HG02970 (cell line): ENCODE data around the gene CSRP1.

Experiments
- ATAC-seq: cut with Tn5 transposase; IDR thresholded peaks from one replicate; pipeline ENCODE4 v1.9.1; 2021; ENCODE audit warnings: mild to moderate bottlenecking, moderate library complexity, moderate number of reproducible peaks; ENCODE audit not compliant: unreplicated experiment, low FRiP score

Gene CSRP1

DNA sequence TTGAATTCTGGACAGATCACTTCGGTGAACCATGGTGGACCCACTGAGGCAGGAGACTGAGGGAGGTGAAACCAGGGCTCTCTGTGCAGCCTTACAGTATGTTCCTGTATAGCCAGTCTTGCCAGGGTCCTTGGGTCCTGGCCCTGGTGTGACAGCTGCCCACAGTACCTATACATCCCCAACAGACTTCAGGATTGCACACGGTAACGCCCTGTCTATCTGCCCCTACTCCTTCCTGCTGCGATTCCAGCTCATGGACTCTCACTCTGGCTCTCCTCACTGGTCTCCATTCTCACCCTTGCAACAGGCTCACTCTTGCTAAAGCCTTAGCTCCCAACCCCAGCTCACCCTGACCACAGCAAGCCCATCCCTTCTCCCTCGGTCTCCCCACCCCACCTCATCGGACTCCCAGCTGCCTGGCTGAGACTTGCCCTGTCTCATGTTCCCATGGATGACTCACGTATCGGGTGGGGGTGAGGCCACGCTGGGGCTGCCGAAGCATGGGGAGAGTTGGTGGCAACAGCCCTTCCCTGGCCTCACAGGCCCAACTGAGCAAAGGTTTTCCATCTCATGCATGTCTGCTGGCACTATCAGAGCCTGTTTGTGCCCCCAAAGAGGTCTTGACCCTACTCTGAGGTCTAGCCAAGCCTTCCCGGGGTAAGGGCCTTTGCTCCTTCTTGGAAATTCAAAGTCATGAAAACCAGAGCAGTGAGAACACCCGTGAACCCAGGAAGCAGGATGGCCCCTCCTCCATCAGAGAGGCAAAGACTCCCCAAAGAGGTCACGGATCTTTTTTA is 45.1 kb downstream of the CSRP1 start:
- ATAC-seq, result no peak

DNA sequence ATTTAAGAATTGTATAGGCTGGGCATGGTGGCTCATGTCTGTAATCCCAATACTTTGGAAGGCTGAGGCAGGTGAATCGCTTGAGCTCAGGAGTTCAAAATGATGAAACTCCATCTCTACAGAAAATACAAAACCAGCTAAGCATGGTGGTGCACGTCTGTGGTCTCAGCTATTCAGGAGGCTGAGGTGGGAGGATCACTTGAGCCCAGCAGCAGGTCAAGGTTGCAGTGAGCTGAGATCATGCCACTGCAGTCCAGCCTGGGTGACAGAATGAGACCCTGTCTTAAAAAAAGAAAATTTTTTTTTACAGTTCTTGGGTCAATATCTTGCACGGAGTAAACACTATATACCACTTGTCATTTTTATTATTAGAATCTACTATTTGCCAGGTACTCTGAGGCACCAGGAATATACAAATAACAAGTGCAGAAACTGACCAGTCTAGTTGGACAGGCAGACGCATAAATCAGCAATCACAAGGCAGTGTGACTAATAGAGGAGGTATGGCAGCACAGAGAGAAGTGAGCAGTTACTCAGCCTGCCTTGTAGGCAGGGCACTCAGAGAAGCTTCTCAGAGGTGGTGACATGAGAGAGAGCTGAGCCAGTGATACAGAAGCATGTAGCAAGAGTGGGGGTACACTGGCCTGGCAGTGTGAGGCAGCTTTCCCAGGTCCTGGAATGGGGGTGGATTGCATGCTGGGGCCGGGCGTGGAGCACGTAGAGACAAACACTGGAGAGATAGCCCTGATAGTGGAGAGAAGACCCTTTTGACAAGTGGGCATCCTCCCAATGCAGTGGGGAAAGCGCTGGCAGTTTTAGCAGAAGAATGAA is 45.9 kb downstream of the CSRP1 start:
- no peak for ATAC-seq

DNA sequence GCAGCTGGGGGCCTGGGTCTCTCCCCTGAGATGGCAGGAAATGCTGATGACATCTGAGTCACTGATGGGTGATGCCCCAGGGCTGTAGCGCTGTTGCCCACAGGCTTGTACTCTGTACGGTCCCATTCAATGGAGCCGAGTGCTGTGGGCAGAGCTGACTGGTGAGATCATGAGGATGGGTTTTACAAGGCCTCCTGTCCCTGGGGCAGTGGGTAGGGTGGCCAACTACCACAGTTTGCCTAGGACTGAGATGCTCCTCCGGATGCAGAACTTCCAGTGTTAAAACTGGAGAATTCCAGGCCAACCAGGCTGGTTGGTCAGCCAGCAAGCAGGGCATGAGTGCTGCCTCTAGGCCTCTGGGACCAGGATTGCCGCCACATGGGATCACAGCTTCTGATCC is 47.1 kb downstream of the CSRP1 start:
- ATAC-seq, result no peak

DNA sequence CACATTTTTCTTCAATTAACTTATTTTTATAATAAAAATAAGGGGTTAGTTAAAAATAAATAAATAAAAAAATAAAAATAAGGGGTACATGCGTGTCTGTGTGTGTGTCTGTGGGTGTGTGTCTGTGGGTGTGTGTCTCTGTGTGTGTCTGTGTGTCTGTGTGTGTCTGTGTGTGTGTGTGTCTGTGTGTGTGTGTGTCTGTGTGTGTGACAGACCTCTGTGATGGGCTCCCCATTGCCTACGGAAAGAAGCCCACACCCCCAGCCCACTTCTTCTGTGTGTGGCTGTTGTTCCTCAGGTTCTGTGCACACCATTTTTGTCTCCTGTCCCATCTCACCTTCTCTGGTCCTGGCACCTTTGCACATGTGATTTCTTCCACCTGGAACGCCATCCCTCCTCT is 47.9 kb downstream of the CSRP1 start:
- ATAC-seq, result no peak

DNA sequence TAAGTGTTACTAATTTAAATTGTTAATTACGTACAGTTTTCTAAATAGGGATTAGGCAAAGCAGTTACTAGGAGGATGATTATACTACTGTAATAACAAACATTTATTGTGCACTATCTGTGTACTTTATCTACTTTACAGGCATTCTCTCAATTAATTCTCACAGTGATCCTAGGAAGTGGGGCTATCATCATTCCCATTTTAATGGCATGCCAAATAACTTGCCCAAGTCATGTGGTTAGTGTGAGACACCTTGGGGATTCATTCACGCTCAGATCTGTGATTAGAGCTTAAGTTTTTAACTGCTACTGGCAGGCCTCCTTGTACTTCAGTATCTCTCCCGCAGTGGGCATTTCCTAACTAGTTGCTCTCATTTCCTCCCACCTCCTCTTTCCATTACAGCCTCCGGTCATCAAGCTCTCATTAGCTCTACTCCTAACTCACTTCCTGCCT is 49.4 kb downstream of the CSRP1 start:
- ATAC-seq, result no peak

DNA sequence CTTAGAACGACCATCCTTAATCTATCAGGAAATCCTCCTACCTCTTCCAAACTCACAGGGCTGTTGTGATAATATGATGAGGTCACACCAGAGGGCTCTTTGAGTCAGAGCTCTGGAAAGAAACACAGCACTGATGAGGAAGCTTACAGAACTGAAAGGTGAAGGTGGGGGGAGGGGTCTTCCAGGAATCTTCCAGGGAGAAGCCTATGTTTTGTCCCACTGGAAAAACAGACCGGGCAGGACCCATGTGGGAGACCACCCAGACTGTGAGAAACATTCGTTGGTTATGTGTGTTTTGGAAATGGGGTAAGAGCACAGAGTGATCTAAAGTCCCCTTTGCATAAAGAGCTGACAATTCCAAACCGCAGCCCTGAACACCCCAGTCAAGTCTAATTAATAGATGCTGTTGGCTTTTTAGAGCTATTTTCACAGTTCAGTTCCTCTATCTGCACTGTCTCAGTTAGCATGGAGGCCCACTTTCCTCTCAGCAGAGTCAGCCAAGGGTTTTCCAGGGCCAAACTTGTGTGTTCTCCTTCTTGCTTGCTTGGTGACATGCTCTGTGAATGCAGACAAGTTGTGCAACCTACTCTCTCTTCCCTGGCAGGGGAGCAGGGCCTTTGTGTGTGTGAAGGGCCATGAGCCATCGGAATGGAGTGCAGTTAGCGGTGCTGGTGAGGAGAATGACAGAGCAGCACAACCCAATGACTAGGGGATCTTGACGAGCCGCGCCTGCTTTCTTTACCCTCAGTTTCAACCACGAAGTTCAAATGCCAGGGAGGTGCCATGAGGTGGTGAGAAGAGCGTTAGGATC is 50.2 kb downstream of the CSRP1 start:
- ATAC-seq, result no peak

DNA sequence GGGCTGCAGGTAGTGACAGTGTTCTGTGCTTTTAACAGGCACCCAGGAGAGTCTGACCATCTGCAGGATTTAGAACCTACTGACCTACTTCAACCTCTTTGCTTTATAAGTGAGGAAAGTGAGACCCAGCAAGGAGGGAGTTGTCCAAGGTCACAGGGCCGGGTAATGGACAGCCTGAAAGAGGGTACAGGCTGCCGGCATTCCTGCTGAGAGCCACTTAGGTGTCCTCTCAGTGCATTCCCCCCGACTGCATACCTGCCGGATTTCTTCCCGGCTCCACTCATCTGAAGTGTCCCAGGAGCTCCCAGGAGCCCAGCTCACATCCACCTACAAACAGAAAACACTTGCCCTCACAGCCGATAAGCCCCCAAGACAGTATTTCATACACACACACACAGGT is 51.8 kb downstream of the CSRP1 start:
- ATAC-seq, result no peak

DNA sequence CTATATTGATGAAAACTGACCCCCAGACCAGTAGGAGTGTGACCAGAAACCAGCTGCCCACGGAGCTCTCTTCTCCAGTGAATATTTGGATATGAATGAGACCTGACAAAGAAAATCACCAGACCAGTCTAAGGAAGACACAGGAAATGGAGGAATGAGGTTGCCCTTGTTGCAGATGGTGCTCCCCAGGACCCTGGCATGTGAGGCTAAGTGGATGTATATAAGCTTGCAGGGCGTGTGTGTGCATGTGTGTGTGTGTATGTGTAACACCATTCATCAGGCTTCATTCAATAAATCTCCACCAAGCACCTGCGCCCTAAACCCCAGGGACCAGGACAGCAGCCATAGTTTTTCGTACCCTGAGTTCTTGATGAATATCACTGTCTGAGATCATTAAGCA is 52.3 kb downstream of the CSRP1 start:
- ATAC-seq, result no peak

DNA sequence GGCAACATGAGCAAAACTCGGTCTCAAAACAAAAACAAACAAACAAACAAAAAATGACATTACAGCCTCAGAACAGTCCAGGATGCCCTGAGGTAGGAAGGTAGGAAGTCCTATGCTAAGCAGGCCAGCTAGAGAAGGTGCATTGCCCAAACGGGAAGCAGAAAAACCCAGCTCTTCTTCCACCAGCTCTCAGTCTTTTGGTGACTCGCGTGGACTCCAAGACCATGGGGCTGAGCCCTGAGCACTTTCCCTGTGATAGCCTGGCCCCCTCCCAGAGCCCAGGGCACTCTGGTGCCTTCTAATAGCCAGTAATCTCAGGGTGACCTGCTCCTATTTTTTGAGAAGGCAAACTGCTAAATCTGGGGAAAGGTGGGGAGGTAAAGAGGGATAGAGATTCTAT is 54.1 kb downstream of the CSRP1 start:
- ATAC-seq, result no peak

DNA sequence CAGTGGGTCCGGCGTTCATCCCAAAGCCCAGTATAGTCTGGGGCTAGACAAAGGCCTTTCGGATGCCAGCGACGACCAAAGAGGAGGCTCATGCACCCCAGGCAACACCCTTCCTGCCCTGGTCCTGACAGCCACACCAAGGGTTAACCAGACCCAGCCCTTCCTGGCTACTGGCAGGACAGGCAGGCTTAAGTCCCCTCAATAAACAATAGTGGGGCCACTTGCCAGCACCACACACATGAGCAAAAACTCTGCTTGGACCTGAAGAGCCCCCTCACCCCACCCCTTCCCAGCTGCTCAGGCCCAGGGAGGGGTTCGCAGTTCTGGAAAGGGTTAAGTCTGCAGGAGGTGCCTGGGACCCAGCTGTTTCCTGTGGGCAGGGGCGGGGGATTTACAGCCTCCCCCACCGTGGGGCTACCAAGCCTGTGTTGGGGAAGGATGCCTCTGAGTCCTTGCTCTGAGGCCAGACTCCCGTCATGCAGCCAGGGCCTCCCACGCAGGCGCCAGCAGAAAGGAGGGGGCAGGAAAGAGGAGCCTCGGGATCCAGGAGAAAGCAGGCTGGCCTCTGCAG is 56.1 kb downstream of the CSRP1 start:
- no peak for ATAC-seq

DNA sequence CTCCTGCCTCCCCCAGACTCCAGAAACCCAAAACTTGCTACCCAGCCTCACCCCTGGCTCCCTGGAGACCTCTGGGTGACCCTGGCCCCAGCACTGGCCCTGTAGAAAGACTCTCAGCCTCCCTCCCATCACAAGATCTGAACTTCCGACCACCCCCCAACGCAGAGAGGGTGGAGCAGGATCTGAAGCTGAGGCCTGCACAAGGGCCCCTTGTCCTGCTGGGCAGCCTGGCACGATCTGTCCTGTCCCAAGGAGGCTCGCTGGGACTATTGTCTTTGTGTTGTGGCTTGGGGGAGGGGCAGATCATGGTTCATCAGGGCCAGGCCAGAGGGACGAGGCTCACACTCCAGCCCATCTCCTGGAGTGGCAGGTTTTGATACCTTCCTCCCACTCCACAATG is 57.9 kb downstream of the CSRP1 start:
- no peak for ATAC-seq

DNA sequence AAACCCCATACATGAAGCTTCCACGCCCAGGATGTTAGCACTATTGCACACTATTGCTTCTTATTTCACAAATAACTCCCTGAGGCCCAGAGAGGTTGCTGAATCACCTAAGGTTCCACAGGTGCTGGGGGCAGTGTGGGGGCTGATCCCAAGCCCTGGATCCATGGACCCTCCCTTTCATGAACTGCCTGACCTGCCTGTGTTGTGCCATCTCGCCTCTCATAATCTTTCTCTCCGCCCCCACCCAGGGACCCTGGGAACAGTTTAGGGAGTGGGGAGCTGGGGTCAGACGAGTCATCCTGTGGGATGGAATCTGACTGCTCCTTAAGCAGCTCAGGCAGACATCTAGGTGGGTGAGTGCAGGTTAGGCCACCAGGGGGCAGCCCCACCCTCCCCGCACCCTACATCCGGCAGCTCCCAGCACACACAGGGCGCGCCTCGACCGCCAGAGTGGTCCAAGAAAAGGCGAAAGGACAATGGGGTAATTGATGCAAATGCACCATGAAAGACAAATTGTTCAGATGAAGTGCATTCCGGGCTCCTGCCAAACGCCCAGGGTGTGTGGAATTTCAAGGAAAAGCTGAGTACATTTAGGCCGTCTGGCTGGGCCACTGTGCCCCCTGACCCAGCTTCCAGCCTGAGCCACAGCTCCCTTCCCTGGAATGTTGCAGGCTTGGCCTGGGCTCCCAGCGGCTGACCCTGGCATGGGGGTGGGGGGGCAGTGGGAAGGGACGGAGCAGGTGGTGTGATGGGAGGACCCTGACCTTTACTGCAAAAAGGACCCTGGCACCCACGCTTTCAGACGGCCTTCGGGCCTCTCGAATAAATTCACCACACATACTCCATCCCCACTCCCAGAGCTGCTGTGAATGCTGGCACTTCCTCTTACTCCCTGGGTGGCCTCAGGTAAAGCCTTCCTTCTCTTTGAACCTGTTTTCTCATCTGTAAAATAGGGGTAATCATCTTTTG is 58.7 kb downstream of the CSRP1 start:
- ATAC-seq, result no peak

DNA sequence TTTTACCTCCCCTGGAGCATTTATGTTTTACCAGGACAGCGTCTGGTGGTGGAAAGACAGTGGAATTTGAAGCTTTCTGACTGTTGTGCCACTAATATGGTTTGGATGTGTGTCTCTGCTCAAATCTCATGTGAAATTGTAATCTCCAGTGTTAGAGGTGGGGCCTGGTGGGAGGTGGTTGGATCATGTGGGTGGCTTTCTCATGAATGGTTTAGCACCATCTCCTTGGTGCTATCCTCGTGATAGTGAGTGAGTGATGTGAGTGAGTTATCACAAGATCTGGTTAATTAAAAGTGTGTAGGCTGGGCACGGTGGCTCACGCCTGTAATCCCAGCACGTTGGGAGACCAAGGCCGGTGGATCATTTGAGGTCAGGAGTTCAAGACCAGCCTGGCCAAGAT is 61.6 kb downstream of the CSRP1 start:
- ATAC-seq, result no peak

DNA sequence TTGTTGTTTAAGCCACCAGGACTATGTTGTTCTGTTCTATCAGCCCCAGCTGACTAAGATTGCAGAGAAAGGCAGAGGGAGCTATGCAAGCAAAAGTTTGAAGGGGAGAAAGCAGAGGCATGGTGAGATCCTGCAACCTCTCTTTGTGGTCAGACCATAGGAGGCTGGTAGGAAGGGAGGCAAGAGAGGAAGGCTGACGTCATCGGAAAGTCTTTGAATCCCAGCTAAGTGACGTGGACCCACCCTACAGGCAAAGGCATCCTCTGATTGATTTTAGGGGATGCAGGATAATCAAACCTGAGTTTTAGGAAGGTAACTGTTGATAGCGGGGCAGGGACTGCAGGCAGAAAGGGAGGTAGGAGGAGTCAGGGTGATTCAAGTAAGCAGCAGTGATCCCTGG is 62.1 kb downstream of the CSRP1 start:
- ATAC-seq, result no peak

DNA sequence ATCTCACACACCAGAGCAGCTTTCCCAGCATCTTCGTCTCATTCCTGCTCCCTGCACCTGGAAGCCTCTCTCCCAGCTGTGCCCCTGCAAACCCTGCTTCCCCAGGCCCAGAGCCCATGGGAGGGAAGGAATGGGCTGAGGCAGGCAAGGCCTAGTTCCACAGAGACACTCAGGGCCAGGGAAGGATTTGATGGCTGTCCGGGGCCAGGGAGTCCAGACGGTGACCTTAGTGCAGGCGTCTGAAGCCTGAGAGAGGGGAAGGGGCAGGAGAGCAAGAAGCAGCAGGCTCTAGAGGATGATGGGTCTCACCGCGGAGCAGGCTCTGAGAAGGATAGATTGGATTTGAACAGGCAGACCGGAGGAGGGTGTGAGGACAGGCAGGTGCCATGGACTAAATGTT is 63.2 kb downstream of the CSRP1 start:
- no peak for ATAC-seq

DNA sequence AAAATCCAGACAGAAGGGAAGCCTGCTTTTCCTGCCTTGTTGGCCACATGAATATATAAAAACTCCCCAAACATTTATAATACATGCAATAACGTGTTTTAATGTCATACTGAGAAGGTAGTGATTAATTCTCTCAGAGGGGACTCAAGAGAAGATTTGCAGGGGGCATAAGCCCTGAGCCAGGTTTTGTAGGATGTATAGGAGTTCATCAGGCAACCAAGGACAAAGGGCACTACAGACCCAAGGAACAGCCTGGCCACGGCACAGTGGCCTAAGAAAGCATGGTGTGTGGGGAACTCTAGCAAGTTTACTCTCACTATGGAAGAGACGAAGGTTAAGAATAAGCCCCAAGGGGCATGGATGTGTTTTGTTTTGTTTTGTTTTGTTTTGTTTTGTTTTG is 70.0 kb downstream of the CSRP1 start:
- ATAC-seq, result no peak

DNA sequence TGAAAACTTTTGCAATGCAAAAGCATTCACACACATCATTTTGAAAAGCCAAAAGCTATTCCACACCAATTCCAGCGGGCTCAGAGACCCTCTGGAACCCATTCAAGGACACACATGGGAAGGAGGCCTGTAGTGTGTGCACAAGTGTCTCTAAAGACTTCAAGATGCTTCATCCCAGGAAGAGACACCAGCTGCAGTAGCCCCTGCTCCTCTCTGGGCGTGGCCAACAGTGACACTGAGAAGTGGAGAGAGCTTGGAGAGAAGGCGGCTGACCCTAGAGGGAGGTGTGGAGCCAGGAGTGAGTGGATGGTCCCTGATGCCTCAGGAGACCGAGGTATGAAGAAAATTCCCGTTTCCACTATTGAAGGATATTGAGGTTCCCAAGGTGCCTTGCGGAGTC is 70.5 kb downstream of the CSRP1 start:
- no peak for ATAC-seq

DNA sequence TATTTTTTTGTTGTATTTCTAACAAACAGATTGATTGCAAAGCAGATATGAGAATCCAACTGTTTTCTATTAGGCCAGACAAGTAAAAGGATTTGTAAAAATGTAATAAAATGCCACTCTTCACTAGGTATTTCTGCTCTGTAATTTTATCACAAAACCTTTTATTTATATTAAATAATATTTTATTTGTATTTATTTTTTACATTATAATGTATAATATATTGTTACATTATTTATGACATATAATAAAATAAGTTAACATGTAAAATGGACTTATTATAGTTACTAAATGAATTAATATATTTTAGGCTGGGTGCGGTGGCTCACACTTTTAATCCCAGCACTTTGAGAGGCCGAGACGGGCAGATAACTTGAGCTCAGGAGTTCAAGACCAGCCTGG is 72.7 kb downstream of the CSRP1 start:
- ATAC-seq, result no peak

DNA sequence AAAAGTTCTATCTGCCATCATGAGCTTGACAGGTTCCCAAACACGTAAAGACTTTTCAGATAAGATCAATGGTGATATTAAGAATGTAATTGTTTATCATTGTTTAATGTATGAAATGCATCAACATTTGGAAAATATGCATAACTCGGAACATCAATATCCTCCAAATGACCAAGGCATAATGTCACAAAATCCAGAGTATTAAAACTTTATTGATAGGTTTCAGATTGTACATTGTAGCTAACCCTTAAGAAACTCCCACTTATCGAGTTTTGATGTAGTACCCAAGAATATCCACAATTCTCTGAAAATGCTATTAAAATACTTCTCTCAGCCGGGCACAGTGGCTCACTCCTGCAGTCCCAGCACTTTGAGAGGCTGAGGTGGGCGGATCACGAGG is 73.3 kb downstream of the CSRP1 start:
- no peak for ATAC-seq
